Measurements from ENCODE around the gene ZNF438. TPM values are rescaled to one million over a fixed set of nuclear protein-coding genes. Genes with fewer than 3 reads are reported as not detected.

The ZNF438 gene
- total RNA-seq, 1 experiment from 2014 or later, result 0.83 TPM

DNA sequence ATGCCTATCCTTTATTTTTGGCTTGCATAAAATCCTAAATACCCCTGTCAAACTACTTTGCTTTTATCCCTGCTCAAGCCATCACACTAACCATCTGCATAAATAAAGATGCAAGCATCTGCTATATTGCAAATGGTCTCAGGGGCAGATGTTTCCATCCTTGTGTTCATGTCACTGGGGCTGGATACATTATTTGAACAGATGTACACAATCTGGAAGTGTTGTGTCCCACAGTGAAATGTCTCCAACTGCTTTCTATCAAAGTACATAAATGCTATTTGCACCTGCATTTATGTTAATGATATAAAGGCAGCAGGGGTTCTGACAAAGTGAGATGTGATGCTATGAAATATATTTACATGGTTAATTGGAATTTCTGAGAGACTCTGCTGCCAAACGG, 163.1 kb downstream of the ZNF438 start:
- DNase-seq, result no peak
- Histone ChIP-seq H3K18ac (ENCODE audit: insufficient read length, low read depth, low read length) (no peak overlapping the region), H4K20me1 (ENCODE audit: control insufficient read depth, insufficient read depth, insufficient read length) (no peaks in the 10 kb centered on the region), H3K56ac (ENCODE audit: insufficient read length, low read depth, low read length) (no peak overlapping the region), H2BK12ac (ENCODE audit: insufficient read length, low read depth, low read length) (no peak overlapping the region), H2BK5ac (ENCODE audit: insufficient read length, low read length) (no peak overlapping the region), H4K8ac (replicated peaks; ENCODE audit: insufficient read length, low read depth, low read length) (no peak overlapping the region), H2AK5ac (ENCODE audit: insufficient read length, low read length) (no peak overlapping the region), H2BK15ac (ENCODE audit: low read depth, low read length) (no peak overlapping the region), H3K14ac (ENCODE audit: insufficient read depth, low read length) (no peak overlapping the region), H3K4me1 (ENCODE audit: insufficient read depth, low read length) (no peaks in the 10 kb centered on the region), H3K23ac (ENCODE audit: insufficient read length, low read depth, low read length) (no peak overlapping the region), H2BK20ac (ENCODE audit: low read depth, low read length, poor library complexity, severe bottlenecking) (no peak overlapping the region), H3K9me3 (ENCODE audit: control insufficient read depth, low read depth, low read length) (no peaks in the 10 kb centered on the region), H3T11ph (ENCODE audit: low read length) (no peak overlapping the region), H3K9ac (ENCODE audit: extremely low read depth, insufficient read length, low read length) (no peak overlapping the region), H3K79me2 (ENCODE audit: insufficient read depth, low read length) (no peaks in the 10 kb centered on the region; the same call in 1 of the 2 replicates), H4K91ac (ENCODE audit: insufficient read length, low read depth, low read length) (no peak overlapping the region), H3K4me2 (ENCODE audit: insufficient read depth, insufficient read length, low read length) (no peak overlapping the region), H2AFZ (ENCODE audit: low read length) (no peak overlapping the region), H3K4ac (ENCODE audit: low read depth, low read length) (no peak overlapping the region), H3K23me2 (ENCODE audit: insufficient read length, low read depth, low read length, poor library complexity, severe bottlenecking) (no peaks in the 10 kb centered on the region), H3K79me1 (ENCODE audit: insufficient read depth, low read depth, low read length, poor library complexity, severe bottlenecking) (no peaks in the 10 kb centered on the region), H3K27me3 (ENCODE audit: insufficient read depth, low read length) (no peaks in the 10 kb centered on the region), H4K5ac (ENCODE audit: insufficient read length, low read depth, low read length) (no peak overlapping the region), H3K27ac (ENCODE audit: insufficient read length, low read depth, low read length) (no peak overlapping the region), H2BK120ac (ENCODE audit: low read depth, low read length, poor library complexity, severe bottlenecking) (no peak overlapping the region)
- H3K9me3 Mint-ChIP-seq, result no peaks in the 10 kb centered on the region
- TF ChIP-seq, protein P1, sequence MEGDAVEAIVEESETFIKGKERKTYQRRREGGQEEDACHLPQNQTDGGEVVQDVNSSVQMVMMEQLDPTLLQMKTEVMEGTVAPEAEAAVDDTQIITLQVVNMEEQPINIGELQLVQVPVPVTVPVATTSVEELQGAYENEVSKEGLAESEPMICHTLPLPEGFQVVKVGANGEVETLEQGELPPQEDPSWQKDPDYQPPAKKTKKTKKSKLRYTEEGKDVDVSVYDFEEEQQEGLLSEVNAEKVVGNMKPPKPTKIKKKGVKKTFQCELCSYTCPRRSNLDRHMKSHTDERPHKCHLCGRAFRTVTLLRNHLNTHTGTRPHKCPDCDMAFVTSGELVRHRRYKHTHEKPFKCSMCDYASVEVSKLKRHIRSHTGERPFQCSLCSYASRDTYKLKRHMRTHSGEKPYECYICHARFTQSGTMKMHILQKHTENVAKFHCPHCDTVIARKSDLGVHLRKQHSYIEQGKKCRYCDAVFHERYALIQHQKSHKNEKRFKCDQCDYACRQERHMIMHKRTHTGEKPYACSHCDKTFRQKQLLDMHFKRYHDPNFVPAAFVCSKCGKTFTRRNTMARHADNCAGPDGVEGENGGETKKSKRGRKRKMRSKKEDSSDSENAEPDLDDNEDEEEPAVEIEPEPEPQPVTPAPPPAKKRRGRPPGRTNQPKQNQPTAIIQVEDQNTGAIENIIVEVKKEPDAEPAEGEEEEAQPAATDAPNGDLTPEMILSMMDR (conservative IDR thresholded peaks at IDR 0.05), result no peak
- H3K4me1 Mint-ChIP-seq, result peaks cover 3 to 4% of the 10 kb centered on the region in 2 experiments
- whole genome bisulfite sequencing (ENCODE audit: extremely low coverage, insufficient read length, low lambda C conversion rate), result no CpG with 5 or more reads among the region's 1 CpG
- no peaks in the 10 kb centered on the region; a peak in 1 of 7 replicates for H3K36me3 Mint-ChIP-seq (ENCODE audit: insufficient read depth in 1 of 3, low read depth in 3 of 3)
- no peak overlapping the region for H3K4me3 Mint-ChIP-seq
- no peak overlapping the region for H3K27ac Mint-ChIP-seq
- no peaks in the 10 kb centered on the region for H3K27me3 Mint-ChIP-seq (ENCODE audit: low read depth)
